NCI-H1105 treated with DMSO at 0.1 percent for 48 hours (cell line): Measurements from ENCODE around the gene LAMA5.

Experiments
- DNase-seq: peaks from one replicate; lab custom pipeline; 2025; lab: John Stamatoyannopoulos, UW

Gene LAMA5

DNA sequence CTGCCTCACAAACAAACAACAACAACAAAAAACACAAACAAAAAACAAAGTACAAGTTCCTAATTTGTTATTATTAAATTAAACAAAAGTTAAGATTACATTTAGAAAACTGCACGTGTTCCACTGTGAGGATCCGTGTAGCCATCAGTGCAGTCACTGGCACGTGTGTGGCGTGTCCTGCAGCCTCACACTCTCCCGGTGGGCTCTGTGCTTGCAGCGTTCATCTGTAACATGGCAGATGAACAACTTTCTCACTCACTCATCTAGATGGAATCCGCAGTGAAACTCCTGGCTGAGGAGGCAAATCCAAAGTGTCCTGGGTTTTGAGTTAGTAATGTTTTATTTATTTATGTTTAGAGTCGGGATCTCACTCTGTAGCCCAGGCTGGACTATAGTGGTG, 77.2 kb downstream of the LAMA5 start:
- no peak for DNase-seq

- no peak for DNase-seq
Measured at GRCh38 chr20:62289131-62289530, 78.0 kb downstream of the LAMA5 start.

DNA sequence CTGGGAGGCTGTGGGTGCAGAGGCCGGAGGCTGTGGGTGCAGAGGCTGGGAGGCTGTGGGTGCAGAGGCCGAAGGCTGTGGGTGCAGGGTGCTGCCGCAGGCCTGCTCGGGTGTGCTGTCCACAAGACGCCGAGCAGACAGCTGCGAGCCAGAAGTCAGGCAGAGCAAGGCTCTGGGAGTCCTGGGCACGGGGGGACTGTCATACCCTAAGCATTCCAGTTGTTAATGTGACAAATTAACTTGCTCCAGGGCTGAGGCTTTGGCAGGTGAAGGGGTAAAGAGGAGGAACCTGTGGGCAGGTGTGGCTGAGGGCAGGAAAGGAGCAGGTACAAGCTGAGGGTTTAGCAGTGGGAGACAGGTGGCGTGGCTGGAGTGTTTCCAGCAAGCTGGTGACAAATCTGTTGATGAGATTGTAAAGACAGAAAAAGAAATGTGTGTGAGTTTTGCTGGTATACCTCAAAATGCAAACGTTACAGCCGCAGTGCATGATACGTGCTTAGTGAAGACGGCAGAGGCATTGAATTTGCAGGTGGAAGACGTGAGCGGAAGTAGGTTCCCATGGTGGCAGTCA, 78.5 kb downstream of the LAMA5 start:
- no peak for DNase-seq

DNA sequence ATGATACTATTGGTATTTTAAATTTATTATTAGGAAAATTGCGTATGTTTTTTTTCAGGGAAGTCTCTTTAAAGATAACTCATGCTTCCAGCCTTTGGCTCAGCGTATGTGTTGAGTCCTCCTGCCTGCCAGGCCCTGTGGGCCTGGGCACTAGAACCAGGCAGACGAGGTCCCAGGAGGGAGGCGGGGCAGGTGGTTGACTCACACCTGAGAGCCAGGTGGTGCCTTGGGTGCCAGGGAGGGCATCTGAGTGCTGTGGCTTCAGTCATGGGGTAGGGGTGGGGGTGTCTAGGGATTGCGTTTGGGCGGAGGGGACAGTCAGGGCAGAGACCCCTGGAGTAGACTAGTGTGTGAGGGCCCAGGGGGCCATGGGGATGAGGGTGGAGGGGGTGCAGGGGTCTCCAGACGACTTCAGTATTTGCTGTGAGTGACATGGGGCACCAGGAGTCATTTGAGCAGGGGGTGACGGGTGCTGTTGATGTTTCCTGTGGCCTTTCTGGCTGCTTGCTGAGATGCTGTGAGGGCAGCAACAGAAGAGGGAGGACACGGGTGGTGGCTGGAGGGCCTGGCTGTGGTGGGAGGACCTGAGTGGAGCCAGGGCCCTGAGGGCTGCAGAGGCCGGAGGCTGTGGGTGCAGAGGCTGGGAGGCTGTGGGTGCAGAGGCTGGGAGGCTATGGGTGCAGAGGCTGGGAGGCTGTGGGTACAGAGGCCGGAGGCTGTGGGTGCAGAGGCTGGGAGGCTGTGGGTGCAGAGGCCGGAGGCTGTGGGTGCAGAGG, 79.2 kb downstream of the LAMA5 start:
- no peak for DNase-seq

DNA sequence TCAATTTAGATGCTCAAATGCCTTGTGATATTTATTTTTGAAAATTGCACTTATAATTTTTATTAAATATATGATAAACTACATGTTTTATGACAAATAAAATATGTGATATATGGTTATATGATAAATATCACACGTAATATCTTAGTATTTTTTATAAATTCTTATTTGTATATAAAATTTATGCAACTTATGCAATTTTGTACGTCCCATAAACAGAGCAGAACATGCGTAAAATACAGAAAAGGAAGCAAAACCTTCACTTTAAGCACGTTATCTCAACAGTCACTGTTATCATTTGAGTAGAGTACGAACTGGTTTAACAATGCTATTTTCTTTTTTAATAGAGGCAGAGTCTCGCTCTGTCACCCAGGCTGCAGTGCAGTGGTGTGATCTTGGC, 80.0 kb downstream of the LAMA5 start:
- no peak for DNase-seq

DNA sequence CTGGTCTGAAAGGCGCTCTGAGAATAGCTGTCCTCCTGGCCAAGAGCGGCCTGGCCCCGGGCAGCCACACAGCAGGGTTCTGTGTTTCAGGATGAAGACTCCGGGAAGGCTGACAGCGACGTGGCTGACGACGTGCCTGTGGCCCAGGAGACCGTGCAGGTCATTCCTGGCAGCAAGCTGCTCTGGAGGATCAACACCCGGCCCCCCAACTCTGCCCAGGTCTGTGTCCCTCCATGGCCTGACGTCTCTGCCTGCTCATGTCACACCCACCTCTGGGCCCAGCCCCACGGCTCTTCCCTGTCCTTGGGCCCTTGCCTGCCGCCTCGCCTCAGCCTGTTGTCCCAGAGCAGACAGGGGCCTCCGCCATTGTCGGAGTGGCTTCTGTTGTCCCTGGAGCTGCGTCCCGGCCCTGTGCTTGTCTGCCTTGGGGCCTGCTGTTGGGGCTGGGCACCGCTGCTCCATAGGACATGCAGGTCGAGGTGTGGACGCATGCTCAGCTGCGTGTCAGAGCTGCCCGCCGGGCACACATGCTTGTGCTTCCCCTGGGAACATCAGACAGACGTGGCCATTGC, 80.5 kb downstream of the LAMA5 start:
- DNase-seq, result no peak

DNA sequence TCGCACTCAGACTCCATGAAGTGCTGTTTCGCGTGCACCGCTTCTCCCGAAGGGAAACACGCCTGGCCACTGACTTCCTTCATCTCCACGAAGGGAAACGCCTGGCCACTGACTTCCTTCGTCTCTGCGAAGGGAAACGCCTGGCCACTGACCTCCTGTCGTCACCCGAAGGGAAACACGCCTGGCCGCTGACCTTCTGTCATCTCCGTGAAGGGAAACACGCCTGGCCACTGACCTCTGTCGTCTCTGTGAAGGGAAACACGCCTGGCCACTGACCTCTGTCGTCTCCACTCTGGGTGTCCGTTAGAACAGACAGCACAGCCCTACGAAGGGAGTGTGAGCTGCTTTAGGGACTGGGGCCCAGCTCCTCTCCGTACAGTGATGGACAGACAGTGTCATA, 81.4 kb downstream of the LAMA5 start:
- no peak for DNase-seq

DNA sequence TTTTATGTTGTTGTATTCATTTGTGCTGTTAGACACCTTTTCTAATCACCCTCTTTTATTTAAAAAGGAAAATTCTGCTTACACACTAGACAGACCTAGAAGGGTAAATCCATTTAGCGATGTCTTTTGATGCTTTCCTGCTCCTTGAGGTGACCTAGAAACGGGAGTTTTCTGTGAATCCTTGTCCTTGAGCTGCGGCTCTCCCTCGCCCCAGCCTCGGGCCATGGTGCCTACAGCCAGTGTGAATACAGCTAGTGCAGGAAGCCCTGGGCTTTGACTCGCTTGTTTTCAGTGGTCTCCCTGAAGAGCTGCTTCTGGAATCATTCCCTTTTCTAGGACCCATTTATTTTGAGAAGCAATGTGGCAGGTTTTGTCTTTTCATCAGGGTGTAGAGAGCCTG, 82.0 kb downstream of the LAMA5 start:
- DNase-seq, result no peak

- no peak for DNase-seq
Measured at GRCh38 chr20:62284448-62284847, 82.7 kb downstream of the LAMA5 start.

GRCh38 chr20:62282877-62283503, 84.1 kb downstream of the LAMA5 start:
- DNase-seq, result no peak

DNA sequence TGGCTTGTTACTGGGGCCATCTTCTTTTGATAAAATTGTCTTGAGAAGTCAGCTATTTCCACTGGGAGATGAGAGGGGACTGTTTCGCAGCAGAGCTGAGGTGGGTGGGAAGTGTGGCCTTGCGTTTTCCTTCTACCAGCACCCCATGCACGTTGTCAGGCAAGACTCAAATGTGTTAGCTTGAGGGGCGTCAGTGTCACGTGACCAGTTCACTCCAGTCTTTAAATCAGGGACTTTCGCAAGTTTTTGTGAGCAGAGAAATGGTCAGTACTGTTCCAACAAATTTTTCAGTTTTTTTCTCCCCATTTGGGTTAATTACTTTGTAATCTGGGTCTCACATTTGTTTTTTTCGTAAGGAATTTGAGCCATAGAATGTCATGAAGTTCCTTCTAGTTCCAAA, 85.0 kb downstream of the LAMA5 start:
- no peak for DNase-seq

DNA sequence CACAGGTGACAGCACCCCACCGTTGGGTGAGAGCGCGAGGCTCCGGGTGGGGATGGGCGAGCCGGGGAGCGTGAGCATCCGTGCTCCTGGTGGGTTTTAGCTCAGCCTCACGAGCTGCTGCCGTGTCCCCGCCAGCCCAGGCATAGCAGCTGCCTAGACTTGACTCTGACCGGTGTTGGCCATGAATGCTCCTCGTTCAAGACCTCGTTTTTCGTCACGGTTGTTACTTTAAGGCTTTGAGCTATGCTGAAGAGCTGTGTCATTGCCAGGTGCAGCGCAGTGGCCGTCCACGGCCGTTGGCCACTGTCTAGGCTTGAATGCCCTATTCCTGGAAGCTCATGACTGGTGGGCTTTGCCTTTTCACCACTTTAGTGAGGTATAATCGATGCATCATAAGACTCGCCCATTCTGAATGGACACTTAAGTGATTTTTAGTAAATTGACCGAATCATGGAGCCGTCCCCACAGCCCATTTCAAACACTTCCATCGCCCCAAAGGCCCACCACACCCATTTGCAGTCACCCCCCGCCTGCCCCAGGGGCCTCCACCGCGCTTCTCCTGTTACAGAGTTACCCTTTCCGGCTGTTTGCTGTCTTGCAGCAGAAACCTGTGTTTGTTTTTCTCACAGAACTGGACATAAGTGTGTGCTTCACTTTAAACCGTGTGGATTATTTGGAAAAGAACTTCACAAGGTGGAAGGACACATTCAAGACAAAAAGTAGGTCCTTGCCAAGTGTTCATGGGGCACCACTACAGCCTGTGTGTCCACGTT, 85.8 kb downstream of the LAMA5 start:
- no peak for DNase-seq

- DNase-seq, result no peak
Measured at GRCh38 chr20:62280303-62280702, 86.8 kb downstream of the LAMA5 start.

DNA sequence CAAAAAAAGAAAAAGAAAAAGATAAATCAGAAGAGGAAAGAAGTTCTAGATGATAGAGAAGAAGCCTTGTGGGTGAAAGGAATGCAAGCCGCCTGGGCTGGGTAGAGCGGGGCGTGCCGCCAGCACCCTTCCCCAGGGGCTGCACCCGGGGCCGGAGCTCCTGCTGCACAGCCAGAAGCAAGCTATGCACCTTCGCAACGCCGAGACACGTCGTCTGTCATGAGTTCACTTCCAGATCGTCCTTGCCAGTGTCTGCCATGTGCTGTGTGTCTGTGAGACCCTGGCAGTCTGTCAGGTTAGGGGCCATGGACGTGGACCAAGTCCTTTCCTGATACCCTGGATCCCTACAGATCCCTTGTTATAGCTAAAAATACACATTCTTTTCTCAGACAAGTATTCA, 89.9 kb downstream of the LAMA5 start:
- DNase-seq, result no peak

- DNase-seq, result no peak
Measured at GRCh38 chr20:62276439-62276838, 90.7 kb downstream of the LAMA5 start.

- no peak for DNase-seq
Measured at GRCh38 chr20:62275219-62275618, 91.9 kb downstream of the LAMA5 start.

DNA sequence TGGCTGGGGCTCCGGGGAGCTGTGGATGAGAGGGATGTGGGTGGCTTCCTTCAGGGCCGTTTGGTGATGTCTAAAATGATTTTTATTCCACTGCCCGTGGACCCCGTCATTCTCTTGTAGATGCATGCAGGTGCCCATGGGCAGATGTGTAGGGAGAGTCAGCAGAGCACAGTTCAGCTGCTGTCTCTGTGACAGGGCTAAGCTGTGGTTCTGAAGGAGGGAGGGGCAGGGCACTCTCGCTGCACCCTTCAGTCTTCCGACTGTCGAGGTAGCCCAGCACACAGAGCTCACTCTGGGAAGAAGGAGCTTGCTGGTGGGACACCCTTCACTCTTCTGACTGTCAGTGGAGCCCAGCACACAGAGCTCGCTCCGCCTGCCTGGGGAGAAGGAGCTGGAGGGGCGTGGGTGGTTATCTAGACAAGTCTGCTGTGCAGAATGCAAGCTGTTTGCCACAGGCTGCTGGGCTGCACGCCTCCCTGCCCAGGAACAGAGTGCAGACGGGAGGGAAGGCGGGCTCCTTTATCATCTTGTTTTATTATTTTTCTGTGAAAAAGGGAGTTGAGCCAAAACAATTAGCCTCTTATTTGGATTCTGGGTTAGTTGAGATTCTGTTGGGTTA, 92.7 kb downstream of the LAMA5 start:
- no peak for DNase-seq

DNA sequence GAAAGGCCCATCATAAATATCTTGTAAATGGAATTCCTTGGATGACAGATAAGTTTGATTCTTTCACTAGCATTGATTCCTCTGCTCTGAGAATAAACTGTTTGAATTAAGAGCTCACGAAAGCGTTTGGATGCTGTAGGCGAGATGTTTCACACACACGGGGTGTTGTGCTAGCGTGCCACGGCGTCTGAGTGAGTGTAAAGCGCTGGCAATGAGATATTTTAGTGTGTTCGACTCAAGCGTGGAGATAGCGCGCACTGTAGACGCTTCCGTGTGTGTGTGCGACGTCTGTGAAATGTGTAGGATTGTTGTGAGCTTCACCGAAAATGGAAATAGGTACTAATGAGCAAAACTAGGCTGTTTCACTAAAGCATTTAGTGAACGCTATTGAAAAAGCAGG, 93.7 kb downstream of the LAMA5 start:
- no peak for DNase-seq

- no peak for DNase-seq
Measured at GRCh38 chr20:62272200-62272599, 94.9 kb downstream of the LAMA5 start.

DNA sequence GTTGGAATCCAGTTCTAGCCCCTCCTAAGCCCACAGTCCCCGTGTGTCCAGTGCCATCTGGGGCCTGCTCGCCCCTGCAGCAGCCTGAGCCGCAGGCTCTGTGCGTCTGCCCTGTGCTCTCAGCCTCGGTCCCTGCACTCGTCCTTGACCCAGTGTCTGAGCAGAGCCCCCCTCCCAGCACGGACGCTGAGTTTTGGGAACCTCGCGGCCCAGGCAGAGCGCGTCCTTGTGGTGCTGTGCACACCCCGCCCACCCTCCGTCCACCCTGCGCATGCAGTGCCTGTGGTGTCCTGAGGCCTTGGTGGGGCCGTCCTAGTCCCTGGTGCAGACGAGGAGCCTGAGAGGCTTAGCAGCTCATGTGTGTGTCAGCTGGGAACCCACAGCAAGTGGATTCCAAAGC, 97.2 kb downstream of the LAMA5 start:
- no peak for DNase-seq

GRCh38 chr20:62269378-62269777, 97.7 kb downstream of the LAMA5 start:
- no peak for DNase-seq
